GM13977 (cell line): ENCODE measurements around the gene SUSD4.
"Not testable (repeated sequence)": the region's sequence is repeated elsewhere in the genome, so short reads cannot be mapped to it uniquely, and the experiment has no call there.

ENCODE experiments used
- DNase-seq: peaks from one replicate; pipeline ENCODE4 v3.0.0; 2012; ENCODE audit warnings: low spot score
- CTCF ChIP-seq: IDR thresholded peaks from 2 replicates; pipeline ENCODE4 v1.5.1; 2012; ENCODE audit warnings: mild to moderate bottlenecking, control low read depth; ENCODE audit not compliant: insufficient read depth; ENCODE audit errors: extremely low read depth, missing control alignments
- in situ Hi-C: fragments of 300-500 bp; cut with MboI; formaldehyde crosslinking; loops from one replicate; pipeline ENCODE4 v1.12.0; 2022; ENCODE audit warnings: low sequenced_read_pairs, low pct_unique_long_range_greater_than_20kb, mixed read lengths, inconsistent platforms; ENCODE audit not compliant: unreplicated experiment

The SUSD4 gene

GRCh38 chr1:223290397-223290796 lies 73.6 kb downstream of the SUSD4 start:
- in situ Hi-C loops, result no loop called here
- no peak for DNase-seq
- TF ChIP-seq CTCF, result no peak

- in situ Hi-C loops, result no loop called here
- DNase-seq, result no peak
- TF ChIP-seq CTCF, result no peak
Measured at GRCh38 chr1:223289621-223290020, 74.4 kb downstream of the SUSD4 start.

- in situ Hi-C loops, result no loop called here
- DNase-seq, result no peak
- no peak for TF ChIP-seq CTCF
Measured at GRCh38 chr1:223288826-223289225, 75.2 kb downstream of the SUSD4 start.

- no peak for DNase-seq
- in situ Hi-C loops, result no loop called here
- no peak for TF ChIP-seq CTCF
Measured at GRCh38 chr1:223285452-223285851, 78.5 kb downstream of the SUSD4 start.

- in situ Hi-C loops, DNase-seq: not testable (repeated sequence)
Measured at GRCh38 chr1:223283697-223284096, 80.3 kb downstream of the SUSD4 start.

GRCh38 chr1:223278311-223278710 lies 85.7 kb downstream of the SUSD4 start:
- DNase-seq, in situ Hi-C loops: not testable (repeated sequence)

- no peak for DNase-seq
- no peak for TF ChIP-seq CTCF
- in situ Hi-C loops, result no loop called here
Measured at GRCh38 chr1:223276029-223276428, 87.9 kb downstream of the SUSD4 start.

- in situ Hi-C loops, result no loop called here
- no peak for TF ChIP-seq CTCF
- no peak for DNase-seq
Measured at GRCh38 chr1:223273511-223273910, 90.5 kb downstream of the SUSD4 start.
